GM21381 (cell line): ENCODE results near the gene CFAP77.

Experiments
- ATAC-seq: cut with Tn5 transposase; IDR thresholded peaks from one replicate; pipeline ENCODE4 v1.9.1; 2021; ENCODE audit warnings: mild to moderate bottlenecking, moderate library complexity; ENCODE audit not compliant: unreplicated experiment

CFAP77 gene

GRCh38 chr9:132487351-132487791 is 77.4 kb downstream of the CFAP77 start:
- ATAC-seq: no peak

- no peak for ATAC-seq
Measured at GRCh38 chr9:132487980-132488535, 78.0 kb downstream of the CFAP77 start.

GRCh38 chr9:132488626-132489025 is 78.6 kb downstream of the CFAP77 start:
- no peak for ATAC-seq

GRCh38 chr9:132489536-132489935 is 79.5 kb downstream of the CFAP77 start:
- ATAC-seq: no peak

- ATAC-seq: no peak
Measured at GRCh38 chr9:132494857-132495256, 84.8 kb downstream of the CFAP77 start.

- ATAC-seq: no peak
Measured at GRCh38 chr9:132497731-132498130, 87.7 kb downstream of the CFAP77 start.

- ATAC-seq: no peak
Measured at GRCh38 chr9:132498531-132499210, 88.7 kb downstream of the CFAP77 start.

- no peak for ATAC-seq
Measured at GRCh38 chr9:132499251-132499650, 89.2 kb downstream of the CFAP77 start.

GRCh38 chr9:132500193-132500592 is 90.2 kb downstream of the CFAP77 start:
- ATAC-seq: no peak

GRCh38 chr9:132502480-132502879 is 92.5 kb downstream of the CFAP77 start:
- no peak for ATAC-seq

- ATAC-seq: no peak
Measured at GRCh38 chr9:132503116-132503515, 93.1 kb downstream of the CFAP77 start.

GRCh38 chr9:132504488-132504887 is 94.5 kb downstream of the CFAP77 start:
- no peak for ATAC-seq

GRCh38 chr9:132505991-132506655 is 96.1 kb downstream of the CFAP77 start:
- no peak for ATAC-seq

- ATAC-seq: no peak
Measured at GRCh38 chr9:132506977-132507669, 97.1 kb downstream of the CFAP77 start.

GRCh38 chr9:132507670-132508469 is 97.9 kb downstream of the CFAP77 start:
- no peak for ATAC-seq

GRCh38 chr9:132509928-132510874 is 100.2 kb downstream of the CFAP77 start:
- no peak for ATAC-seq

- ATAC-seq: no peak
Measured at GRCh38 chr9:132511191-132511999, 101.4 kb downstream of the CFAP77 start.

GRCh38 chr9:132513416-132513815 is 103.4 kb downstream of the CFAP77 start:
- ATAC-seq: no peak
